ENCODE measurements around the gene CTDP1. TPM values are rescaled to one million over a fixed set of nuclear protein-coding genes. Genes with fewer than 3 reads are reported as not detected.

Gene CTDP1
- total RNA-seq, 3 donors from 2014 or later: 28.6 to 37.4 (median 30.1) TPM

GRCh38 chr18:79634186-79634585 lies 45.4 kb upstream of the CTDP1 start:
- no peaks in the 10 kb centered on the region for H3K4me1 ChIP-seq (ENCODE audit: low read depth)
- H3K4me3 ChIP-seq: no peak overlapping the region
- DNase-seq (no peak), ATAC-seq (no peak)
- no peaks in the 10 kb centered on the region for H3K36me3 ChIP-seq (ENCODE audit: low read depth)
- no peaks in the 10 kb centered on the region for H3K9me3 ChIP-seq
- intact Hi-C loops (cut with DNase I, micrococcal nuclease): no loop called here
- TF ChIP-seq, protein P1, sequence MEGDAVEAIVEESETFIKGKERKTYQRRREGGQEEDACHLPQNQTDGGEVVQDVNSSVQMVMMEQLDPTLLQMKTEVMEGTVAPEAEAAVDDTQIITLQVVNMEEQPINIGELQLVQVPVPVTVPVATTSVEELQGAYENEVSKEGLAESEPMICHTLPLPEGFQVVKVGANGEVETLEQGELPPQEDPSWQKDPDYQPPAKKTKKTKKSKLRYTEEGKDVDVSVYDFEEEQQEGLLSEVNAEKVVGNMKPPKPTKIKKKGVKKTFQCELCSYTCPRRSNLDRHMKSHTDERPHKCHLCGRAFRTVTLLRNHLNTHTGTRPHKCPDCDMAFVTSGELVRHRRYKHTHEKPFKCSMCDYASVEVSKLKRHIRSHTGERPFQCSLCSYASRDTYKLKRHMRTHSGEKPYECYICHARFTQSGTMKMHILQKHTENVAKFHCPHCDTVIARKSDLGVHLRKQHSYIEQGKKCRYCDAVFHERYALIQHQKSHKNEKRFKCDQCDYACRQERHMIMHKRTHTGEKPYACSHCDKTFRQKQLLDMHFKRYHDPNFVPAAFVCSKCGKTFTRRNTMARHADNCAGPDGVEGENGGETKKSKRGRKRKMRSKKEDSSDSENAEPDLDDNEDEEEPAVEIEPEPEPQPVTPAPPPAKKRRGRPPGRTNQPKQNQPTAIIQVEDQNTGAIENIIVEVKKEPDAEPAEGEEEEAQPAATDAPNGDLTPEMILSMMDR (IDR thresholded peaks at IDR 0.05): no peak

- DNase-seq: no peak
Measured at GRCh38 chr18:79634593-79635426, 44.8 kb upstream of the CTDP1 start.

DNA sequence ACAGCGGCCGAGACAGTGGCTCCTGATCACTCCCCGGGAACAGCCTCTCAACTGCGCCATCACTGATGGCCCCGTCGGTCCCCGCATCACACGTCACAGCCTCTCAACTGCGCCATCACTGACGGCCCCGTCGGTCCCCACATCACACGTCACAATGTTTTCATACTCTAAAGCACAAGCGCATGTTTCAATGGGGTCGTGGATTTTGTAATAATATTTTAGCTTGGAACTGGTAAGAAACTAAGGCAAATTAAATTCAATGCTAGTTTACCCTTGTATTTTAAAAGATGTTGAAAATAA lies 44.2 kb upstream of the CTDP1 start:
- no peak overlapping the region for H3K4me3 ChIP-seq
- intact Hi-C loops (cut with DNase I, micrococcal nuclease): no loop called here
- TF ChIP-seq, protein P1 (IDR thresholded peaks at IDR 0.05): no peak
- DNase-seq (no peak), ATAC-seq (no peak)
- H3K4me1 ChIP-seq (ENCODE audit: low read depth): no peaks in the 10 kb centered on the region
- no peaks in the 10 kb centered on the region for H3K9me3 ChIP-seq
- H3K36me3 ChIP-seq (ENCODE audit: low read depth): no peaks in the 10 kb centered on the region

More at GRCh38 chr18:79634593-79635426, 44.8 kb upstream of the CTDP1 start:
- intact Hi-C loops (cut with DNase I, micrococcal nuclease): no loop called here
- Histone ChIP-seq H3K4me1 (ENCODE audit: low read depth) (no peaks in the 10 kb centered on the region), H3K4me3 (no peak overlapping the region), H3K9me3 (no peaks in the 10 kb centered on the region), H3K36me3 (ENCODE audit: low read depth) (no peaks in the 10 kb centered on the region)
- TF ChIP-seq, protein P1 (IDR thresholded peaks at IDR 0.05): no peak
- ATAC-seq: no peak

- no peaks in the 10 kb centered on the region for H3K36me3 ChIP-seq (ENCODE audit: low read depth)
- no peak overlapping the region for H3K4me3 ChIP-seq
- TF ChIP-seq, protein P1 (IDR thresholded peaks at IDR 0.05): no peak
- intact Hi-C loops (cut with DNase I, micrococcal nuclease): no loop called here
- no peaks in the 10 kb centered on the region for H3K9me3 ChIP-seq
- ATAC-seq (no peak), DNase-seq (no peak)
- H3K4me1 ChIP-seq (ENCODE audit: low read depth): no peaks in the 10 kb centered on the region
Measured at GRCh38 chr18:79637181-79637920, 42.3 kb upstream of the CTDP1 start.

DNA sequence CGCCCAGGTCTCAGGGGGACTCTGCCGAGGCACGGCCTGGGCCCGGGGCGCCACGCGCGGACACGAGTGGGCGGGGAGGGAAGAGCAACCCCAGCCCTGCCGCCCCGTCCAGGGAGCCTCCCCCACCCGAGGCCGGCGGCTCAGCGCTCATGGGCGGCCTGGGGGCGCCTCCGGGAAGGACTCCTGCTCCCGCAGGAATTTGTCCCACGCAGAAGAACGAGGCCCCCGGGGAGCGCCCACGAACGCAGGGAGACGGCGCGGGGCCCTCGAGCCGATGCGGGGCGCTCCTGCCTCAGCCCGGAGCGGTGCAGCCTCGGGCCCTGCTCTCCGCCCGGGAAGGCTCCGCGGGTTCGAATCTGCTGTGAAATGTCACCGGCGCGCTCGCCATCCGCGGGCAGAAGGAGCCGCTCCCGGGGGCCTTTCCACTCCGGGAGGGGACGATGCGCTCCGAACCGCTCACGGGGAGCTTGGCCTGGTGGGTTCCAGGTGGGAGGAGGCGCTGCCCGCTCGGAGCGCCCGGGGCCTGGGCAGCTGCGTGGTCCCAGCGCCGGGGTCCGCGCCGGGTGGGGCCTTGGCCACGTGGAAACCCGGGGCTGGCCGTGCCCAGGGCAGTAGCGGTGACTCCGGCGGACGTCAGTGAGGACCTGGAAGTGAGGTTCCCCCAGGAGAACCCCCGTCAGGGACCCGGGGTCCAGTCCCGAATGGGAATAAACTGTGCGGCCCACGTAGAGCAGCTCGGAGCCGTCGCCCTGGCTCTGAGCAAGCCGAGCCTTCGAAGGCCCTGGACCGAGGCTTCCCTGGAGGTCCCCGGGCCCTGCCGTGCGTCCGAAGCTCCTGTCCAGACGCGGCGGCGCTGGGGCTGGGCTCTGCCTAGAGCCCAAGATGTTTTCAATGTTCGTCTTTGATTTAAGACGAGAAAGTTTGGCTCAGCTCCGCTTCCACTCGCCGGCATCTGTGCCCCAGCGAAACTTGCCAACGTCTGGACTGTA lies 41.4 kb upstream of the CTDP1 start:
- H3K4me1 ChIP-seq (ENCODE audit: low read depth): no peaks in the 10 kb centered on the region
- ATAC-seq (no peak), DNase-seq (no peak)
- H3K9me3 ChIP-seq: no peaks in the 10 kb centered on the region
- no peak overlapping the region for H3K4me3 ChIP-seq
- H3K36me3 ChIP-seq (ENCODE audit: low read depth): no peaks in the 10 kb centered on the region
- intact Hi-C loops (cut with DNase I, micrococcal nuclease): no loop called here
- TF ChIP-seq, protein P1 (IDR thresholded peaks at IDR 0.05): no peak

Measured in mucosa of descending colon (tissue), 3 donors.